Measurements from ENCODE around the gene TLDC2.
"Not testable (repeated sequence)": the region's sequence is repeated elsewhere in the genome, so short reads cannot be mapped to it uniquely, and the experiment has no call there.

The TLDC2 gene

GRCh38 chr20:36904690-36905089, 28.8 kb downstream of the TLDC2 start:
- FAIRE-seq (no peak), DNase-seq (ENCODE audit: insufficient read length, low spot score) (no peak)

GRCh38 chr20:36905566-36905965, 29.6 kb downstream of the TLDC2 start:
- FAIRE-seq; DNase-seq (ENCODE audit: insufficient read length, low spot score): not testable (repeated sequence)

GRCh38 chr20:36906086-36906485, 30.1 kb downstream of the TLDC2 start:
- FAIRE-seq; DNase-seq (ENCODE audit: insufficient read length, low spot score): not testable (repeated sequence)

GRCh38 chr20:36908603-36909002, 32.7 kb downstream of the TLDC2 start:
- FAIRE-seq, result no peak
- DNase-seq (ENCODE audit: insufficient read length, low spot score), result no peak

- FAIRE-seq, result no peak
- DNase-seq (ENCODE audit: insufficient read length, low spot score), result no peak
Measured at GRCh38 chr20:36916199-36916598, 40.3 kb downstream of the TLDC2 start.

GRCh38 chr20:36917240-36917639, 41.3 kb downstream of the TLDC2 start:
- no peak for DNase-seq (ENCODE audit: insufficient read length, low spot score)
- no peak for FAIRE-seq

DNA sequence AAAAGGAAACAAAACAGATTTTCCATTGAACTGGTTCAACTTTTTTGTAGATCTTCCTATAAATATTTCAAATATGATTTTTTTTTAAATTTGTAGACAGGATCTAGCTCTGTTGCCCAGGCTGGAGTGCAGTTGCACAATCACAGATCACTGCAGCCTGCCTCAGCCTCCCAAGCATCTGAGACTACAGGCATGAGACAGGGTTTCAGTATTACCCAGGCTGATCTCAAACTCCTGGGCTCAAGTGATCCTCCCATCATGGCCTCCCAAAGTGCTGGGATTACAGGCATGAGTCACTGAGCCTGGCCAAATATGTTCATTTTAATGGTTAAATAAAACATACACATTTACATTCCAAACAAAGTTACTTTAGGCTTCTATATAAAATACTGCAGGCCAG, 42.0 kb downstream of the TLDC2 start:
- FAIRE-seq (no peak), DNase-seq (ENCODE audit: insufficient read length, low spot score) (no peak)

DNA sequence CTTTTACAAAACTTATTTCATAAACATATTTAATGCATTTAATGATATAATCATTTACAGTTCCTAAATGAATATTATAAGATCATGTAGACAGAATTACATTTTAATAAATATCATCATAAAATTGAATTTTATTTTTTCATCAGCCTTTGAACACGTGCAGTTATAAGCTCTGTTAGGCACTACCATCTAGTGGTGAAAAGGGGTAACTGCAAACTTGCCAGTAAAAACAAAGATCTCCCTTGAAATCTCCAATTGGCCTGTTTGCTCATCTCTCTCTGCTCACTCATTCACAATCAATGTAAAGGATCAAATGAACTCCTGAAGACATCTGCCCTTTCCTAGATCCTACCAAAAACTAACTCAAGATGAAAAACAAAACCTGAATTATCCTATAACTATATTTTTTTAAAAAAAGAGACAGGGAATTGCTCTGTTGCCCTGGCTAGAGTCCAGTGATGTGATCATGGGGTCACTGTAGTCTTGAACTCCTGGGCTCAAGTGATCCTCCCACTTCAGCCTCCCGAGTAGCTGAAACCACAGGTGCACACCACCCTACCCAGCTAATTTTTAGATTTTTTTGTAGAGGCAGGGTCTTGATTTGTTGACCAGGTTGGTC, 43.9 kb downstream of the TLDC2 start:
- DNase-seq (ENCODE audit: insufficient read length, low spot score) (peak; percentile 86), FAIRE-seq (no peak)

DNA sequence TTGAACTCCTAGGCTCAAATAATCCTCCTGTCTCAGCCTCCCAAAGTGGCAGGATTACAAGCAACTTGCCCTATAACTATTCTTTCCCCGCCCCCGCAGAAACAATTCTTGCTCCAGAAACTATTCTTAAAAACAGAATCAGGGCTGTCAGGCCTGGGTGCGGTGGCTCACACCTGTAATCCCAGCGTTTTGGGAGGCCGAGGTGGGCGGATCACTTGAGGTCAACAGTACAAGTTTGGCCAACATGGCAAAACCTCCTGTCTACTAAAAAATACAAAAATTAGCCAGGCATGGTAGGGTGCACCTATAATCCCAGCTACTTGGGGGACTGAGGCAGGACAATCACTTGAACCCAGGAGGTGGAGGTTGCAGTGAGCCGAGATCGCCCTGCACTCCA, 44.4 kb downstream of the TLDC2 start:
- DNase-seq (ENCODE audit: insufficient read length, low spot score) (no peak), FAIRE-seq (no peak)

- DNase-seq (ENCODE audit: insufficient read length, low spot score) (no peak), FAIRE-seq (peak; percentile 49)
Measured at GRCh38 chr20:36924167-36925045, 48.5 kb downstream of the TLDC2 start.

DNA sequence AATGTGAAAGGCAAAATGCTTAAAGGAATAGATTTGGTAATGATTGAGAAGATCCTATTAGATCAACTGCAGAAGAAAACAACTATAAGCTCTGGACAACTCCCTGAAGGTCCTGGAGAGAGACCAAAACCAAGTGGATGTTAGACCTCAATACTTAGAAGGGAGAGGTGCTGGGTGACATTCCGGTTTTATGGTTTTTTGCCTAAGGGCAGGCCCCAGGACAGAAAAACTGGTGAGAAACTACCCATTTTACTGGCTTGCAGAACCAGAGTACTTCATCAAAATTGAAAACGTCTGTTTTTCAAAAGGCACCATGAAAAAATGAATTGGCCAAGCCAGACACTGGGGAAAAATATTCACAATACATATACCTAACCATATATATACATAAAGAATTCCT, 49.3 kb downstream of the TLDC2 start:
- FAIRE-seq (no peak), DNase-seq (ENCODE audit: insufficient read length, low spot score) (no peak)

DNA sequence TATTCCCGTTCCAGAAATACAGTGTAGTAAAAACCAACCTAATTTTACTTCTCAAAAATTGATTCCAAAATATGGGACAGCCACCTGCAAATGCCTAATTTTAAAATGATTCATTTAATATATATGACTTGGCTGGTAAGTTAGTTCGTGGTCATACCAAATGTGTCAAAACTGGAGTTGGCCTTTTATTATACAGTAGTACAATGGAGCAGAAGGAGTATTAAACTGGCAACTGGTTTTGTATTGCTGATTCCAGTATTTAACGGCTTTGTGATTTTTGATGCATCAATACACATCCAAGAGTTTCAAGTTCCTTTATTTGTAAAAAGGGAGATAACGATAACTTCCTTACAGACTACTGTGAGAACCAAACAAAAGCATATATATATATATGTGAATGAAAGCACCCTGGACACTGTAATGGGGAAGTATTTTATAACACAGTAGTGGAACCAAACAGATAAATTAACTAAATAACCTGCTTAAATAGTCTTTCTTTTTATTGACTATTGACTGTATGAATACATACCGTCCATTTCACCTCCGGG, 50.8 kb downstream of the TLDC2 start:
- FAIRE-seq, result no peak

DNA sequence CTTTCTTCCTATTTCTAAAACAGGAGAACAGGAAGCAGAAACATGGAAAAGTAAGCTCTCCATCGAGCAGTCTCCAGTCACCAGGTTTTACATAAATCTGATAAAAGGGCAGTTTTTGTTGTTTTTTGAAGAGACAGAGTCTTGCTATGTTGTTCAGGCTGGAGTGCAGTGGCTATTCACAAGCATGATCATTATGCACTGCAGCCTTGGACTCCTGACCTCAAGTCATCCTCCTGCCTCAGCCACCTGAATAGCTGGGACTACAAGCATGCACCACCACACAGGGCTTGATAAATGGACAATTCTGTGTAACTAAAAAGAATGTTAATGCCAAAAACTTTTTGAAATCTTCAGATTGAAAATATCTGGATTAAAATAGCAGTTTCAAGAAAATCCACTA, 51.8 kb downstream of the TLDC2 start:
- no peak for DNase-seq (ENCODE audit: insufficient read length, low spot score)
- FAIRE-seq, result no peak

More for the DNA sequence above, 50.8 kb downstream of the TLDC2 start:
- DNase-seq (ENCODE audit: insufficient read length, low spot score), result no peak

DNA sequence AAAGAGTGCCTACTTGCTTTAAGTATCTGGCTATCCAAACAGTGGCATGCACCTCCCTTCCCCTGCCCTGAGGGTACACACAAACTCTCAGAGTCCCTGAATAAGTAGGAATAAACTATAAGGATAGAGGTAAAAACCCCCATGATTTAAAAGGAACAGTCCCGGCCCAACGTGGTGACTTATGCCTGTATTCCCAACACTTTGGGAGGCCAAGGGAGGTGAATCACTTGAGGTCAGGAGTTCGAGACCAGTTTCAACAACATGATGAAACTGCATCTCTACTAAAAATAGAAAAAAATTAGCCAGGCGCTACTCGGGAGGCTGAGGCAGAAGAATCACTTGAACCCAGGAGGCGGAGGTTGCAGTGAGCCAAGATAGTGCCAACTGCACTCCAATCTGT, 53.4 kb downstream of the TLDC2 start:
- DNase-seq (ENCODE audit: insufficient read length, low spot score) (no peak), FAIRE-seq (no peak)

DNA sequence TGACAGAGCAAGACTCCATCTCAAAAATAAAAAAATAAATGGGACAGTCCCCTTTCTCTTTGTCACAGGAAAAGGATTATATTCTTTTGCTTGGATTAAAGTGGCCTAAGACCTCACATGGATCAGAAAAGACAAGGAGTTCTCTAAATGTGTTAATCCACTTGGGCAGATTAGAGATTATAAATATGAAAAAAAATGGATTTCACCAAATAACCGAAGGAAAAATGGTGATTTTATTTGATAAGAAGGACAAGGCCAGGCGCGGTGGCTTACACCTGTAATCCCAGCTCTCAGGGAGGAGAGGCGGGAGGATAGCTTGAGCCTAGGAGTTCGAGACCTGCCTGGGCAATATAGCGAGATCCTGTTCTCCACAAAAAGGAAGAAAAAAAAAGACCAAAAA, 53.8 kb downstream of the TLDC2 start:
- DNase-seq (ENCODE audit: insufficient read length, low spot score) (no peak), FAIRE-seq (no peak)

GRCh38 chr20:36932067-36932466, 56.1 kb downstream of the TLDC2 start:
- DNase-seq (ENCODE audit: insufficient read length, low spot score); FAIRE-seq: not testable (repeated sequence)

DNA sequence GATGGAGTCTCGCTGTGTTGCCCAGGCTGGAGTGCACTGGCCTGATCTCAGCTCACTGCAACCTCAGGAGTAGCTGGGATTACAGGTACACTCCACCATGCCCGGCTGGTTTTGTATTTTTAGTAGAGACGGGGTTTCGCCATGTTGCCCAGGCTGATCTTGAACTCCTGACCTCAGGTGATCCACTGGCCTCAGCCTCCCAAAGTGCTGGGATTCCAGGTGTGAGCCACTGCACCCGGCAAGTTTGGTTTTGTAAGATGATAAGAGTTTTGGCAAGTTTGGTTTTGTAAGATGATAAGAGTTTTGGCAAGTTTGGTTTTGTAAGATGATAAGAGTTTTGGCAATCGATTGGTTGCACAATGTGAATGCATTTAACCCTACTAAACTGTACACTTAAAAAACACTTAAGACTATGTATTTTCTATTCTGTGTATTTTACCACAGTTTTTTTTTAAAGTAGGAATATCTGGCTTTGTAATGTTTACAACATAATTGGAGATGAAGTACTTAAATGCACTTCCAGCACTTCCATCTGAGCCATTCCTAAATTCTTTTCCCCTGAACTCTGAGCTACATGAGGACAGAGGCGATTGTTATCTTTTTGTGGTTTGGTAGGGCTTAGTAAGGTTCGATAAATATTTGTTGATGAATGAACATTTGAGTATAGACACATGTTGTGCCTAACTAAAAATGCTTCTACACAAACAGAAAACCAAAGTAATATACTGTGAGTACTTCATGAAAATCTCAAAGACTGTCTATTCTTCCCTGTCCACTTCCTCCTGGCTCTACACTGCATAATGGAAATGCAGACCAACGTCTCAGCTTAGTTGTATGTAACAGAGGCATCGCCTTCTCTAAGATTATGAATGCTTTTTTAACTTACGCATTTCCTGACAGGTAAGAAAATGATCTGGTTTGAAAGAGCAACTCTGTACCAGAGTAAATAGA, 56.8 kb downstream of the TLDC2 start:
- DNase-seq (ENCODE audit: insufficient read length, low spot score) (no peak), FAIRE-seq (no peak)

DNA sequence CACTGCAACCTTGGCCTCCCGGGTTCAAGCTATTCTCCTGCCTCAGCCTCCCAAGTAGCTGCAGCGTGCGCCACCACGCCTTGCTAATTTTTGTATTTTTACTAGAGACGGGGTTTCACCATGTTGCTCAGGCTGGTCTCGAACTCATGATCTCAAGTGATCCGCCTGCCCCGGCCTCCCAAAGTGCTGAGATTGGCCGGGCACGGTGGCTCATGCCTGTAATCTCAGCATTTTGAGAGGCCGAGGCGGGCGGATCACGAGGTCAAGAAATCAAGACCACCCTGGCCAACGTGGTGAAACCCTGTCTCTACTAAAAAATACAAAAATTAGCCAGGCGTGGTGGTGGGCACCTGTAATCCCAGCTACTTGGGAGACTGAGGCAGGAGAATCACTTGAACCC, 57.6 kb downstream of the TLDC2 start:
- not testable (repeated sequence) for FAIRE-seq

GRCh38 chr20:36936341-36936740, 60.4 kb downstream of the TLDC2 start:
- no peak for FAIRE-seq
- DNase-seq (ENCODE audit: insufficient read length, low spot score), result no peak

More for the DNA sequence above, 57.6 kb downstream of the TLDC2 start:
- DNase-seq (ENCODE audit: insufficient read length, low spot score), result not testable (repeated sequence)

DNA sequence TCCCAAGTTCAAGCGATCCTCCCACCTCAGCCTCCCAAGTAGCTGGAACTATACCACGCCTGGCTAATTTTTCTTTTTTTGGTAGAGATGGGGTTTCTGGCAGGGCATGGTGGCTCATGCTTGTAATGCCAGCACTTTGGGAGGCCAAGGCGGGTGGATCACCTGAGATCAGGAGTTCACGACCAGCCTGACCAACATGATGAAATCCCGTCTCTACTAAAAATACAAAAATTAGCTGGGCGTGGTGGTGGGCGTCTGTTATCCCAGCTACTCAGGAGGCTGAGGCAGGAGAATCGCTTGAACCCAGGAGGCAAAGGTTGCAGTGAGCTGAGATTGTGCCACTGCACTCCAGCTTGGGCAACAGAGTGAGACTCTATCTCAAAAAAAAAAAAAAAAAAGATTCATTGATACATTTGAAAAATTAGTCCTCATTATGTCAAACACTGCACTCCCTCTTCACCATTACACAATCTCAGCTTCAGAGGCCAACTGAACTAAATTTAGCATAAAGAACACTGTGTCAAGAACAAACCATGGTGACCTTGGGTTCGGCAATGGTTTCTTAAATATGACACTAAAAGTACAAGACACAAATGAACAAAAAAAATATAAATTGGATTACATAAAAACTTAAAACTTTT, 60.9 kb downstream of the TLDC2 start:
- DNase-seq (ENCODE audit: insufficient read length, low spot score); FAIRE-seq: not testable (repeated sequence)
